AG04449 (cell line): Measurements from ENCODE around the gene MIER2.

ENCODE experiments used
- CTCF ChIA-PET: fragments of 350-600 bp; formaldehyde crosslinking; extraction: SDS; loops from one replicate; lab custom pipeline; 2021; ENCODE audit warnings: antibody characterized with exemption; lab: Yijun Ruan, JAX
- POLR2A ChIA-PET: fragments of 400-600, 350-600 bp; formaldehyde crosslinking; extraction: SDS; loops from one replicate; lab custom pipeline; 2020; ENCODE audit warnings: antibody characterized with exemption, inconsistent platforms; lab: Yijun Ruan, JAX
- DNase-seq: peaks from one replicate; pipeline ENCODE4 v3.0.0-alpha.2; 2010; ENCODE audit warnings: low read depth, low spot score
- H3K4me3 ChIP-seq: 2 replicates; pipeline ENCODE4 v1.5.1; 2011; ENCODE audit warnings: low read depth, mild to moderate bottlenecking, control low read depth, low read length
- CTCF ChIP-seq: IDR thresholded peaks from one replicate; pipeline ENCODE4 v1.5.1; 2011; ENCODE audit warnings: mild to moderate bottlenecking, moderate library complexity, low read length, control low read depth, inconsistent platforms; ENCODE audit not compliant: insufficient read depth; ENCODE audit errors: missing control alignments

Gene MIER2

DNA sequence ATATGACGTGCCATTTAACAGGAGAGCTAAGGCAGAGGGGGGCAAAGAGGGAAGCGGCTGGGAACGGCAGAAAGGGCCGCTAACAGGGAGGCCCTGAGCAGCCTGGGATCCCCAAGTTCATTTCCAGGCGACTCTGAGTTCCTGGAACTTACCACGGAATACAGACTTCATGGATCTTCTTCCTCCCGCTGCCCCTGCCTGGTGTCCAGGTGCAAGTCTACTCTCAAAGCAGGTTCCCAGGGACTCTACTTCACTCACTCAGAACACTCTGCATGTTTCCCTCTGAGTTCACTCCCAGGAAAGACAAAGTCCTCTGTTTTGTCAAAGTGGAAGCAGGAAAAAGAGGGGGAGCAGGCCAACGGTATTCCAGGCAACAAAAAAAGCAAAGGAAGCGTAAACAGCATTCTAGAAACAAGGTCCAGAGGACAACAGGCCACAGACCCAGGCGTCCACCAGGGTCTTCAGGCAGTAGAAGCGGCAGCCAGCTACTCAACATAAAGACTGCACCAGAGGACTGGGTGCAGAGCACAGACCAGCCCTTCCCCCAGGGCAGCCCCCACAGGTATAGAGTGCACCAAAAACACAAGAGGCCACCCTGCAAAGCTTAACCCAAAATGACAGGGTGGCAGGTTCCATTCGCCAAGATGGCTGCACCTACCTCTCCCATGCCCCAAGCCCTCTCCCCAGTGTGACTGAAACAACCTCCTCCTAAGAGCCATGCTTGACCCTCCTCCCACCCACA, 3.0 kb downstream of the MIER2 start:
- TF ChIP-seq CTCF, result no peak
- POLR2A ChIA-PET, result no interaction called here
- H3K4me3 ChIP-seq, result peak overlapping the region; percentile 57
- CTCF ChIA-PET, result no interaction called here
- no peak for DNase-seq

DNA sequence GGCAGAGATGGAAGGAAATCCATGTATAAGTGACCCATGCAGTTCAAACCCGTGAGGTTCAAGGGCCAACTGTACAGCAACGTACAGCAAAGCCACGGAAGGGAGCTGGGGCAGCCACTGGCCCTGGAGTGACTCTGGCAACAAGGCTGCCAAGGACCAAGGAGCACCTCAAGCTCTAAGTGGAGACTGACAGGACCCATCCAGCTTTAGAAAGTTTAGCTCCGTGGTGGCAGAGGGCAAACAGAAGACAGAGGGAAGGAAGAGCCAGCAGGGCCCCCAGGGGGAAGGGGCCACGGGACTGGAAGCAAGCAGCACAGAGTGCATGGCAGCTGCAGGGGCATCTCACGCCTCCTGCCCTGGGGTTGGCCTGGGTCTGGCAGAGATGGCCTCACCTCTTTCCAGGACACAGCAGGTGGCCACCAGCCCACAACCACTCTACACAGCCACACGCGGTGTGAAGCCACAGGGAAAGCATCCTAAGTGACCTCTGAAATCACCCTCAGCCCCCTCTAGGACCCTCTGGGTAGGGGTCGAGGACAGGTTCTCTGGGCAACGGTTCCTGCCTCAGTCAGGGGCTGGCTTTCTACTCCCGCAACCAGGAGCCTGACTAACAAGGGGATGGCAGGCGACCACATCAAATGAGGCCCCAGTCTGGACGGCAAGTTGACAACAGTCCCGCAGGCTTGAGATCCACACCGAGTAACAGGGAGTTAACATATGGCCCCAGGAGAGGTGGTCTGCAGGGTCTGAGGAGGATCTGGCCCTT, 3.8 kb downstream of the MIER2 start:
- H3K4me3 ChIP-seq, result no peak overlapping the region
- POLR2A ChIA-PET, result no interaction called here

DNA sequence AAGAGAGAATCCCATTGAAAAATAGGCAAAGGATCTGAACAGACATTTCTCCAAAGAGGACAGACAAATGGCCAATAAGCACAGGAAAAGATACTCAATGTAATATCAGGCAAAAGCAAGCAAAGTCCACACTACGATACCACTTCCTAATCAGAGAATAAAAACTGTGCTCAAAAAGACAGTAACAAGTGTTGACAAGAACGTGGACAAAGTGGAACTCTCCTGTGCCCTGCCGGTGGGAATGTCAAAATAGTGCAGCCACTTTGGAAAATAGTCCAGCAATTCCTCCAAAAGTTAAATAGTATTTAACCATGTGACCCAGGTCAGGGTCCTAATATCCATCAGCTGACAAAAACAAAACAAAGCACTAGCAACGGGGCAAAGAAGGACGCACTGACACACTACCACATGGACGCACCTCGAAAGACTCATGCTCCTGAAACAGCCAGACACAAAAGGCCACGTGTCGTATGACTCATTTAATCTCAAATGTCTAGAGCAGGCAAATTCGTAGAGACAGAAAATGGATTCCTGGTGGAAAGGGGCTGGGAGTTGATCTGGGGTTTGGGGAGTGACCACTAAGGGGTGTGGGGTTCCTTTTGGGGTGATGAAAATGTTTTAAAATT, 5.2 kb downstream of the MIER2 start:
- CTCF ChIA-PET, result interaction anchor here (1.3 kb wide), 1 partner anchor 167 kb away, joined by 3 read pairs; no protein-coding TSS in a partner anchor
- H3K4me3 ChIP-seq, result no peak overlapping the region
- POLR2A ChIA-PET, result no interaction called here
- no peak for DNase-seq
- no peak for TF ChIP-seq CTCF

More for the DNA sequence above, 3.8 kb downstream of the MIER2 start:
- CTCF ChIA-PET, result interaction anchor here (1.3 kb wide), 1 partner anchor 166 kb away, joined by 3 read pairs; no protein-coding TSS in a partner anchor
- no peak for TF ChIP-seq CTCF
- no peak for DNase-seq

GRCh38 chr19:338421-338820, 6.2 kb downstream of the MIER2 start:
- CTCF ChIA-PET, result no interaction called here
- DNase-seq, result no peak

GRCh38 chr19:336067-336614, 8.5 kb downstream of the MIER2 start:
- TF ChIP-seq CTCF, result no peak

More at GRCh38 chr19:338421-338820, 6.2 kb downstream of the MIER2 start:
- no peak for TF ChIP-seq CTCF
- H3K4me3 ChIP-seq, result no peak overlapping the region
- POLR2A ChIA-PET, result no interaction called here

More at GRCh38 chr19:336067-336614, 8.5 kb downstream of the MIER2 start:
- POLR2A ChIA-PET, result no interaction called here
- no peak for DNase-seq
- CTCF ChIA-PET, result interaction anchor here (0.9 kb wide), 1 partner anchor 9 kb away, joined by 3 read pairs; the partner anchor contains the start of gene MIER2
- no peak overlapping the region for H3K4me3 ChIP-seq
